Measurements from ENCODE around the gene JADE1.

JADE1 gene

GRCh38 chr4:128831531-128832242 is 22.2 kb downstream of the JADE1 start:
- H3K4me1 Mint-ChIP-seq: peaks cover 40% of the 10 kb centered on the region
- peak; percentile 10 for DNase-seq
- no peaks in the 10 kb centered on the region for H3K9me3 Mint-ChIP-seq
- peak overlapping the region; percentile 65 for H3K4me3 Mint-ChIP-seq
- TF ChIP-seq, protein P1, sequence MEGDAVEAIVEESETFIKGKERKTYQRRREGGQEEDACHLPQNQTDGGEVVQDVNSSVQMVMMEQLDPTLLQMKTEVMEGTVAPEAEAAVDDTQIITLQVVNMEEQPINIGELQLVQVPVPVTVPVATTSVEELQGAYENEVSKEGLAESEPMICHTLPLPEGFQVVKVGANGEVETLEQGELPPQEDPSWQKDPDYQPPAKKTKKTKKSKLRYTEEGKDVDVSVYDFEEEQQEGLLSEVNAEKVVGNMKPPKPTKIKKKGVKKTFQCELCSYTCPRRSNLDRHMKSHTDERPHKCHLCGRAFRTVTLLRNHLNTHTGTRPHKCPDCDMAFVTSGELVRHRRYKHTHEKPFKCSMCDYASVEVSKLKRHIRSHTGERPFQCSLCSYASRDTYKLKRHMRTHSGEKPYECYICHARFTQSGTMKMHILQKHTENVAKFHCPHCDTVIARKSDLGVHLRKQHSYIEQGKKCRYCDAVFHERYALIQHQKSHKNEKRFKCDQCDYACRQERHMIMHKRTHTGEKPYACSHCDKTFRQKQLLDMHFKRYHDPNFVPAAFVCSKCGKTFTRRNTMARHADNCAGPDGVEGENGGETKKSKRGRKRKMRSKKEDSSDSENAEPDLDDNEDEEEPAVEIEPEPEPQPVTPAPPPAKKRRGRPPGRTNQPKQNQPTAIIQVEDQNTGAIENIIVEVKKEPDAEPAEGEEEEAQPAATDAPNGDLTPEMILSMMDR (IDR thresholded peaks at IDR 0.05): no peak
- peak overlapping the region; percentile 70 for H3K27ac Mint-ChIP-seq
- no peaks in the 10 kb centered on the region for H3K27me3 Mint-ChIP-seq (ENCODE audit: low read depth, poor library complexity)
- H3K36me3 Mint-ChIP-seq (ENCODE audit: low read depth): peaks cover 40% of the 10 kb centered on the region

DNA sequence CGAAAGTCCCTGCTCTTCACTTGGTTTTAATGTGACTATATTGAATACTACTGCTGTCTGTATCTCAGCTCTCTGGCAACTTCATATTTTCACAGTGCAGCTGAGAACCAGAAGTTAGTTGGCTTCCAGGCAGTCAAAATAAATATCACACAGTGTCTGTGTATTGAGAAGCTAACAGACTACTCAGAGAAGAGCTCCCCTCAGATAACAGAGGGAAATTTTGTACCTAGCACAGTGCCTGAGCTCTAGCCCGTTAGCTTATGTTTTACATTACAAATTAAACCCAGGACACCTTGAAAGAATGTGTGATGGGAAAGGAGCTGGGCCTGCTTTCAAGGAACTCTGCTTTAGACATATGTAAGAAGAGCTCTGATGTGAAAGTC is 22.7 kb downstream of the JADE1 start:
- H3K4me1 Mint-ChIP-seq: peaks cover 35% of the 10 kb centered on the region
- H3K27me3 Mint-ChIP-seq (ENCODE audit: low read depth, poor library complexity): no peaks in the 10 kb centered on the region
- H3K9me3 Mint-ChIP-seq: no peaks in the 10 kb centered on the region
- H3K36me3 Mint-ChIP-seq (ENCODE audit: low read depth): peaks cover 40% of the 10 kb centered on the region
- TF ChIP-seq, protein P1 (IDR thresholded peaks at IDR 0.05): no peak
- peak overlapping the region; percentile 10 for H3K27ac Mint-ChIP-seq
- H3K4me3 Mint-ChIP-seq: no peak overlapping the region
- no peak for DNase-seq

DNA sequence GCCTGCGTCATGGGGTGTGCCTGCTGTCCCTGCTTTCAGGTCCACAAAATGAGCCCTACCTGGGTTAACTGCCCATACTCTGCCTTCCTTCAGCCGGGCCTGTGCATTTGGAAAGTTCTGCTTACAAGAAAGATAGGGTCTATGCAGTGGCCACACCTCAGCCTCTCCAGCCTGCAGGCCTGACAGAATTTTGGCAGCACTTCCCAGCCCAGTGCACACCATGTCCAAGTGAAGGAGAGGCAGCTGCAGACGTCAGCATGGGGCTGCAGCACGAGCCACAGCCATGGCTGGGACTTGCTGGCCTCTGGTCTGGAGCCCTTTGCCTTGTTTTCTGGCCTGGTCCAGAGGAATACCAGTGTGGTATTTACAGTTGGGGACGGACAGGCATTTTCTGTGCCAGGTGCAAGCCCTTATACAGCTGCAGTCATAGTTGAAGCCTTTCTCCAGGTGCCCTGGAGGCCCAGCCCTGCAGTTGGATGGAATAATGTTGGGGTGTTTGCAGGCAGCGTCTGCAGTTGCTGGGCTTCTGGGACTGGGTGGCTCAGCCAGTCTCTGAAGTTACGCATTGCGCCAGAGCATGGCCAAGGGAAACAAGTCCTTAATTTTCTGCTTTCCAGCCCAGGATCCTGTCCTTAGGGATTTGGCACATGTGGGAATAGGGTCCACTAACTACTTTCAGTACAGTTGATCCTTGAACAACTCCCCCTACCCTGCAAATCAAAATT is 26.2 kb downstream of the JADE1 start:
- Mint-ChIP-seq H3K27me3 (ENCODE audit: low read depth, poor library complexity) (no peaks in the 10 kb centered on the region), H3K9me3 (no peaks in the 10 kb centered on the region), H3K4me3 (no peak overlapping the region), H3K27ac (peak overlapping the region; percentile 68), H3K36me3 (ENCODE audit: low read depth) (peaks cover 35% of the 10 kb centered on the region), H3K4me1 (peaks cover 35% of the 10 kb centered on the region)
- TF ChIP-seq, protein P1 (IDR thresholded peaks at IDR 0.05): no peak
- DNase-seq: no peak

GRCh38 chr4:128837198-128837597 is 27.7 kb downstream of the JADE1 start:
- H3K4me3 Mint-ChIP-seq: no peak overlapping the region
- peaks cover 30% of the 10 kb centered on the region for H3K4me1 Mint-ChIP-seq
- no peaks in the 10 kb centered on the region for H3K9me3 Mint-ChIP-seq
- H3K36me3 Mint-ChIP-seq (ENCODE audit: low read depth): peaks cover 44% of the 10 kb centered on the region
- no peaks in the 10 kb centered on the region for H3K27me3 Mint-ChIP-seq (ENCODE audit: low read depth, poor library complexity)
- DNase-seq: no peak
- H3K27ac Mint-ChIP-seq: no peak overlapping the region
- TF ChIP-seq, protein P1 (IDR thresholded peaks at IDR 0.05): no peak

- peaks cover 25% of the 10 kb centered on the region for H3K4me1 Mint-ChIP-seq
- no peaks in the 10 kb centered on the region for H3K27me3 Mint-ChIP-seq (ENCODE audit: low read depth, poor library complexity)
- TF ChIP-seq, protein P1 (IDR thresholded peaks at IDR 0.05): no peak
- no peak overlapping the region for H3K4me3 Mint-ChIP-seq
- H3K36me3 Mint-ChIP-seq (ENCODE audit: low read depth): peaks cover 43% of the 10 kb centered on the region
- peak overlapping the region; percentile 1 for H3K27ac Mint-ChIP-seq
- no peaks in the 10 kb centered on the region for H3K9me3 Mint-ChIP-seq
- DNase-seq: no peak
These were observed 28.2 kb downstream of the JADE1 start for GRCh38 chr4:128837679-128838078.
